ENCODE results near the gene SMG6. TPM values are rescaled to one million over a fixed set of nuclear protein-coding genes. Genes with fewer than 3 reads are reported as not detected.
A peak's percentile ranks its signal among the peaks of the same experiment; 100 is the strongest.

The SMG6 gene
- total and polyA plus RNA-seq, 2 of the 4 experiments (the other 2 are of a cell fraction) = 16.3 to 30.3 TPM

DNA sequence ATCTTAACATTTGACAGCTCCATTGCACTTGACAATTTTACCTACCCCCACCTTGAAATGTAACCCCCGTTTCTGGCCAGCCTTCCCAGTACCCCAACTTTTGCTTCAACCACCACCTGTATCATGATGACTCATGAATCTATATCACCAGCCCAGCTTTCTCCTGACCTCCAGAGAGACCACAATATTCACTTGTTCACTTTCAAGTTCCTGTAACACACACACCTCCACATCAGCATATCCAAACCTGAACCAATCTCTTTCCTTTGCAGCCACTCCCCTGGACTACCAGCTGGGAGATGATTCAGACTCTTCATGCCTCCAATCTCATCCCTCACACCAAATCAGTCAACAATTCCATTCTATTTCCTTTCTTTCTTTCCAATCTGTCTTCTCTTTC, 8.0 kb downstream of the SMG6 start:
- Histone ChIP-seq H3K4ac (ENCODE audit: low read depth, low read length) (no peak overlapping the region), H3K23ac (ENCODE audit: low read depth, low read length) (no peak overlapping the region; the same call in 1 of the 2 replicates), H3K14ac (replicated peaks; ENCODE audit: low read depth, low read length) (no peak overlapping the region), H4K20me1 (ENCODE audit: insufficient read depth, low read length) (peaks cover 16% of the 10 kb centered on the region; the same call in 1 of the 2 replicates), H3K56ac (ENCODE audit: extremely low read depth, insufficient read depth, low read length) (no peak overlapping the region), H2BK20ac (ENCODE audit: low read depth, low read length) (no peak overlapping the region), H3K9ac (ENCODE audit: low read depth, low read length) (no peak overlapping the region), H2AK5ac (ENCODE audit: low read depth, low read length) (no peak overlapping the region), H2BK120ac (ENCODE audit: low read depth, low read length) (no peak overlapping the region), H3K18ac (ENCODE audit: low read depth, low read length) (no peak overlapping the region), H3K4me2 (ENCODE audit: low read depth, low read length) (no peak overlapping the region), H3K27me3 (ENCODE audit: control insufficient read depth, insufficient read depth, low read length) (no peaks in the 10 kb centered on the region), H3K79me1 (ENCODE audit: low read depth in 1 of 2, low read length in 2 of 2) (peaks cover 20 to 79% of the 10 kb centered on the region in 2 experiments), H3K9me1 (ENCODE audit: insufficient read depth, low read length) (peaks cover 4% of the 10 kb centered on the region; the same call in 1 of the 2 replicates), H4K8ac (ENCODE audit: low read depth in 2 of 2, low read length in 2 of 2) (no peak overlapping the region), H2BK5ac (ENCODE audit: low read depth, low read length, poor library complexity, severe bottlenecking) (no peak overlapping the region), H3K36me3 (ENCODE audit: control insufficient read depth, insufficient read depth, low read length) (peaks cover 47% of the 10 kb centered on the region), H2BK15ac (ENCODE audit: low read depth, low read length) (no peak overlapping the region), H3K4me1 (ENCODE audit: control insufficient read depth, insufficient read depth, low read length) (peaks cover 5% of the 10 kb centered on the region; the same call in 1 of the 2 replicates), H4K5ac (ENCODE audit: low read depth, low read length) (no peak overlapping the region), H3K9me3 (ENCODE audit: control insufficient read depth, insufficient read depth, low read length) (no peaks in the 10 kb centered on the region), H2AFZ (replicated peaks; ENCODE audit: low read length, poor library complexity) (no peak overlapping the region), H2AK9ac (replicated peaks; ENCODE audit: low read depth, low read length, poor library complexity) (peak overlapping the region; percentile 23), H4K91ac (ENCODE audit: insufficient read depth, low read depth, low read length) (no peak overlapping the region), H3K4me3 (ENCODE audit: insufficient read depth, low read depth, low read length) (no peak overlapping the region), H3K27ac (ENCODE audit: insufficient read depth, low read length) (no peak overlapping the region)
- dilution Hi-C loops (cut with HindIII; ENCODE audit: low sequenced_read_pairs, unreplicated experiment) (no loop called here), in situ Hi-C loops (cut with MboI; ENCODE audit: low sequenced_read_pairs) (no loop called here), intact Hi-C loops (cut with micrococcal nuclease) (no loop called here)
- ATAC-seq (ENCODE audit: low read depth) (no peak), DNase-seq (peak; percentile 11)
- 80% methylated on average over 1 of the region's 1 CpG; no CpG with 5 or more reads in 1 of the 2 experiments for WGBS, 2 experiments (ENCODE audit: extremely low coverage in 2 of 2, insufficient read length in 1 of 2)
- BruUV-seq (replicated peaks) = no TSS peak
- ChIA-PET CTCF (no interaction called here), POLR2A (ENCODE audit: unreplicated experiment) (interaction anchor here (0.7 kb wide), 1 partner anchor 39 kb away, joined by 3 read pairs; no protein-coding TSS in a partner anchor)
- TF ChIP-seq POLR2A (IDR thresholded peaks at IDR 0.05; ENCODE audit: low read depth, low read length) = no peak
